Embryonic facial prominence (tissue), 1 donor: ENCODE data around the gene SF3B1.
"Not testable (repeated sequence)": the region's sequence is repeated elsewhere in the genome, so short reads cannot be mapped to it uniquely, and the experiment has no call there.

Source experiments
- DNase-seq: peaks from one replicate; pipeline ENCODE4 v3.0.0-alpha.2; 2016; ENCODE audit errors: extremely low spot score

SF3B1 gene

GRCh38 chr2:197434541-197435513 lies at the start of gene SF3B1:
TSS of gene SF3B1 (minus strand) at chr2:197435028. CDS start at chr2:197434999, 29 bp downstream.
- peak; percentile 91 for DNase-seq

GRCh38 chr2:197484248-197484647 lies 49.4 kb upstream of the SF3B1 start:
- DNase-seq: not testable (repeated sequence)

DNA sequence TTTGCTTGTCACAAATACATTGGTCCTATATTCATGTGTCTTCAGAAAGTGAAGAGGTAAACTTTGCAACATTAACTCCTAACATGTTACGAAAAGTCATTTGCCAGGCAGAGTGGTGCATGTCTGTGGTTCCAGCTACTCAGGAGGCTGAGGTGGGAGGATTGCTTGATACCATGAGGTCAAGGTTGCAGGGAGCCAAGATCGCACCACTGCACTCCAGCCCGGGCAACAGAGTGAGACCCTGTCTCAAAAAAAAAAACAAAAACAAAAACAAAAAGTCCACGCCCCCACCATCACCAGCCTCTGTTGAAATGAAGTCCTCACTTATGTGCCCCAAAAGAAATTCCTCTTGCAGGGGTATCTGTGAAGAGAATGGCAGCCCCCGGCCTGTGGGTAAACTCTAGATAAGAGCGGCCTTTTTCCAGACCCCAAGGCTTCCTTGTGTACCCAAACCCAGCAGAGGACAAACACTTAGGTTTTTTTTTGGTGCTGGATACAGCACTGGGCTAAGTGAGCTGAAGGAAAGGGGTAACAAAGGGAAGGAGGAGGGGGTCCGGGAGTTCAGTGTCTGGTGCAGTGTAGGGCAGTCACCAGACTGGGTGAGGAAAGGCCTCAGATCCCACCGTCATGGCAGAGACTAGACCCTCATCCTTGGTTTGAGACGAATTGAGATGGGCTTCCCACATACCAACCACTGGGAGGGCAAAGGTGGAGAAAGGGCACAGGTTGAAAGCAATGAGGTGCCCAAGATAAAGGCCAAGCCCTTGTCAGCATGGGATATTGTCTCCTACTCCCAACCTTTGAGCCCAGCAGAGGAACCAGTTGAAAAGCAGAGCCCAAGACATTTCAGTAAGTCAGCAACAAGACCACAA lies 45.6 kb upstream of the SF3B1 start:
- no peak for DNase-seq

DNA sequence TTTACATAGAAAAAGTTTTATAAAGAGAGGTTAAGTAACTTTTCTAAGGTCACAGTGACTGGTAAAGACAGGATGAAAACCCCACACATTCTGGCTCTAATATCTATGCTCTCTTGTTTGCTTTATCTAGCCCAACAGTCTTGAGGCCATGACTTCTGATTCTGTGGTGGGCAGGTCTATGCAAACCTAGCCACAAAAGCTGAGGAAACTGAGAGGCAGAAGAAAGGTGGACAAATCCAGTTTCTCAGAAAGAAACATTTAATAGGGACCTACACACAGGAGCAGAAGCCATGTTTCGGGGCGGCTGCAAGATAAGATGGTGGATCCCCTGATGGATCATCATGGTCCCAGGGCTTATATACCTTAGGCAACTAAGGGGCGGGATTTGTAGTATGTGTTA lies 43.0 kb upstream of the SF3B1 start:
- DNase-seq: no peak

DNA sequence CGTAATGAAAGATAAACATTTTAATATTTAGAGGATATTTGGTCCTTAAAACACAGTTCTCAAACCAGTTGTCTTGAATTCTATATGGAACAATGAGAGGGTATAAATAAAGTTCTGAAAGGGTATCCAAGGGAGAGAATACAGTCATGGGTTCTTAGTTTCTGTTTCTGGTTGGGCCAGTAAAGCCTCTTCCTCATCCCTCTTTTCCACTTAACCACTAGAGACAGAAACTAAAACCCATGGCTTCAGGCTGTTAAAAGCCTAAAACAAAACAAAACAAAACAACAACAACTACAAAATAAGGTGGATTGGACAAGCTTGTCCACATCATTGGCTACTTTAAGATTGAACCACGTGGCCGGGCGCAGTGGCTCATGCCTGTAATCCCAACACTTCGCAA lies 37.3 kb upstream of the SF3B1 start:
- no peak for DNase-seq

DNA sequence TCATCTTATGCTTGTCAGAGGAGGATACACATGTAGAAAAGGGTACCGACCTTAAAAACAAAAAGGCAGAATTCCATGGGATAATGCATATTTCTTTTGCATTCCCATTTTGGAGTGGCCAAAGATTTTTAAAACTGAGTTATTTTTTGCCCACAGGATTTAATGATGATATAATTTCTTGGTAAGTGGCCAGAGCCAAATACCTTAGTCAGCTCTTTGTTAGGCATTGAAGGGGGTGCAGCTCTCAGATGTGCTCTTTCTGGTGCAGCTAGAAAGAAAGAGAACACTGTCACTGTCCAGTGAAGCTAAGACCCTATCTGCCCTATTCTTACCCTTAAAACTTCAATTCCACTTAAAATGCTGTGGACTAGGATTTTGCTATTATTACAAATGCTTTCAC lies 29.3 kb upstream of the SF3B1 start:
- DNase-seq: no peak

GRCh38 chr2:197461057-197461456 lies 26.2 kb upstream of the SF3B1 start:
- no peak for DNase-seq

GRCh38 chr2:197460649-197461048 lies 25.8 kb upstream of the SF3B1 start:
- DNase-seq: no peak

DNA sequence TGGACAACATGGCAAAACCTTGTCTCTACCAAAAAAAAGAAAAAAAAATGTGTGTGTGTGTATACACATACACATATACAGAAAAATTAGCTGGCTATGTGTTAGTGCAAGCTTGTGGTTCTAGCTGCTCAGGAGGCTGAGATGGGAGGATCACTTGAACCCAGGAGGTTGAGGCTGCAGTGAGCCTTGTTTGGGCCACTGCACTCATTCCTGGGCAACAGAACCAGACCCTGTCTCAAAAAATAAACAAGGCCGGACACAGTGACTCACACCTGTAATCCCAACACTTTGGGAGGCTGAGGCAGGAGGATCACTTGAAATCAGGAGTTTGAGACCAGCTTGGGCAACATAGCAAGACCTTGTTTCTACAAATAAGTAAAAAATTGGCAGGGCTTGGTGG lies 20.6 kb upstream of the SF3B1 start:
- DNase-seq: no peak

DNA sequence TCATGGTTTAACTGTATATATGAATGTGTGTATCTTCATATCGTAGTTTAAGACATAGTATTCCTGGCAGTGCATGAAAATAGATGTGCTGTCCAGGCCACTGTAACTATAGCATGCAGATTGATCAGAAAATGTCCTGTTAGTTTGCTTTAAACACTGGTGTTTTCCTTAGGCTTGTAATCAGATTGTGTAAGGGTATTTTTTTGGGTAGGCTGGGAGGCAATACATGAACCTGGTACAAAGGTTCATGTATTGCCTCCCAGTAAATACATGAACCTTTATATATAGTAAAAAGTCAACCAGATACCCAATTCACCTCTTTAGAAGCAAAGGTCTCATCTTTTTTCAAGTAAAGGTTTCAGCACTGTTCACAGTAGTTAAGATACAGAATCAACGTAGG lies 20.1 kb upstream of the SF3B1 start:
- no peak for DNase-seq

- no peak for DNase-seq
Observed at GRCh38 chr2:197453914-197454398, 19.1 kb upstream of the SF3B1 start.

DNA sequence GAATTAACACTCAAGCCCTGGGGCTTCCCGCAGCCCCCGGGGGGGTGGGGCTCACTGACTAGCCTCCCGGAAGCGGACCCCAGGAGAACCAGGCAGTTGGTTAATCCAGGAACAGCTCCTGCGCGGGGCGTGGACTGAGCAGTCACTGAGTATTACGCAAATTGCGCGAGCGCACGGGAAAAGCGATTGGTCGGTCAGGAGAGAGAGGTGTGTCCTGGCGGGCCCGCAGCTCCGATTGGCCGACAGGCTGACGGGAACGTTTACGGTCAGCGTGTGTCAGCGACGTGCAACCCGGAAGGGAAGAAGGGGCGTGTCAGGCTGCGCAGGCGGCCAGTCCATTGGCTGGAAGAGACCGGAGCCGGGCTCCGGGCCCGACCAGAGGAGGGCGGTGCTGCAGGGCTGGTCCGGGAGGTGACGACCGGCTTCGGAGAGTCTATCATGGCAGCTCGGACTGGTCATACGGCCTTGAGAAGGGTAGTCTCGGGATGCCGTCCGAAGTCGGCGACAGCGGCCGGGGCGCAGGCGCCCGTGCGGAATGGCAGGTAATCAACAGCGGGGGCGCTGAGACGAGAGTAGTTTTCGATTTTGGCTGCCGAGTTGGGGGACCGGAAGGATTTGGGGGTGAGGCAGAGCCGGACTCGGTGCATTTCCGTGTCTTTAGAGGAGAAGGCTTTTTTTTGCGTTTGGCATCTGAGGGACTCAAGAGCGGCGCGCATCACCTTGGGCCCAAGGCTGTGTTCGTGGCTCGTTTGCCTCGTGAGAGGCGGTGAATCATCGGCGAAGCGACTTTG lies 18.5 kb upstream of the SF3B1 start, which contains the start of gene COQ10B:
TSS of gene COQ10B (plus strand) at position 430 of the 791 bp plus-strand sequence. CDS start at position 439, 9 bp downstream.
- peak; percentile 99 for DNase-seq

- DNase-seq: no peak
Observed at GRCh38 chr2:197452754-197453122, 17.9 kb upstream of the SF3B1 start.

DNA sequence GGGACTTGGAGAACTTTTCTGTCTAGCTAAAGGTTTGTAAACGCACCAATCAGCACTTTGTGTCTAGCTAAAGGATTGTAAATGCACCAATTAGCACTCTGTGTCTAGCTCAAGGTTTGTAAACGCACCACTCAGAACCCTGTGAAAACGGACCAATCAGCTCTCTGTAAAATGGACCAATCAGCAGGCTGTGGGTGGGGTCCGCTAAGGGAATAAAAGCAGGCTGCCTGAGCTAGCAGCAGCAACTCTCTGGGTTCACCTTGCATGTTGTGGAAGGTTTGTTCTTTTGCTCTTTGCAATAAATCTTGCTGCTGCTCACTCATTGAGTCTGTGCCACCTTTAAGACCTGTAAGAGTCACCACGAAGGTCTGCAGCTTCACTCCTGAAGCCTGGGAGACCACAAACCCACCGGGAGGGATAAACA lies 16.1 kb upstream of the SF3B1 start:
- DNase-seq: not testable (repeated sequence)

- no peak for DNase-seq
Observed at GRCh38 chr2:197450465-197450864, 15.6 kb upstream of the SF3B1 start.

DNA sequence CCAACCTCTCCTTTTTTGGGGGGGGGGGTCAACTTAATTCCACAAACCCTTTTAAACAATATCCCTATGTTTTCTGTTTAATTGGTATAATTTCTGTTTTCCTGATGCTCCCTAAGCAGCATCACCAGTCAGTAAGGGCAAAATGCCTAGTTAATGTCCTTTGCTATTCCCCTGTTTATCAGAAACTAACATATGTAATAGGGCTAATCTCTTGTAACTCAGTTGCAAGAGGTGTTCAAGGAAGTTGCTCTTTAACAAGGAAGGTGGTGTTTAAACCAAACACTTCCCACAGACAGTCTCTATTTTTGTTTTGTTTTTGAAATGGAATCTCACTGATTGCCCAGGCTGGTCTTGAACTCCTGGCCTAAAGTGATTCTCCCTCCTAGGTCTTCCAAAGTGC lies 12.0 kb upstream of the SF3B1 start:
- DNase-seq: no peak

- DNase-seq: no peak
Observed at GRCh38 chr2:197445746-197446145, 10.9 kb upstream of the SF3B1 start.

DNA sequence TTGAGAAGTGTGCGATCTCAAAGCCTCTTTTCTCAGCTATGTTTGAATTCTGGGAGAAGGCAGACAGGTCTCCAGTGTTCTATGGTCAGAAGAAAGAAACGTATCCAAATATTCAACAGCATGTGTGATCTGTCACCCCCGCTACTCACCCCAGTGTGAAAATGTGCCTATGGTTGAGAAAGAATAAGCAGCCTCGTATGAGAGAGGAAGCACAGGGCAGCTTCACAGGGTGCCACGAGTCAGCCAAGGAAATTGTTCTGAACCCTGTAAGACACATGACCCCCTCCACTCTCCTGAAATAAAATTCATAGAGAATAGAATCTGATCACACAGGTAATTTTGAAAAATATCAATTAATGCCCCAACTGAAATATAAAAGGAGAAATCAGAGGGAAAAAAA lies 8.0 kb upstream of the SF3B1 start:
- DNase-seq: no peak

- no peak for DNase-seq
Observed at GRCh38 chr2:197437380-197437779, 2.6 kb upstream of the SF3B1 start.

DNA sequence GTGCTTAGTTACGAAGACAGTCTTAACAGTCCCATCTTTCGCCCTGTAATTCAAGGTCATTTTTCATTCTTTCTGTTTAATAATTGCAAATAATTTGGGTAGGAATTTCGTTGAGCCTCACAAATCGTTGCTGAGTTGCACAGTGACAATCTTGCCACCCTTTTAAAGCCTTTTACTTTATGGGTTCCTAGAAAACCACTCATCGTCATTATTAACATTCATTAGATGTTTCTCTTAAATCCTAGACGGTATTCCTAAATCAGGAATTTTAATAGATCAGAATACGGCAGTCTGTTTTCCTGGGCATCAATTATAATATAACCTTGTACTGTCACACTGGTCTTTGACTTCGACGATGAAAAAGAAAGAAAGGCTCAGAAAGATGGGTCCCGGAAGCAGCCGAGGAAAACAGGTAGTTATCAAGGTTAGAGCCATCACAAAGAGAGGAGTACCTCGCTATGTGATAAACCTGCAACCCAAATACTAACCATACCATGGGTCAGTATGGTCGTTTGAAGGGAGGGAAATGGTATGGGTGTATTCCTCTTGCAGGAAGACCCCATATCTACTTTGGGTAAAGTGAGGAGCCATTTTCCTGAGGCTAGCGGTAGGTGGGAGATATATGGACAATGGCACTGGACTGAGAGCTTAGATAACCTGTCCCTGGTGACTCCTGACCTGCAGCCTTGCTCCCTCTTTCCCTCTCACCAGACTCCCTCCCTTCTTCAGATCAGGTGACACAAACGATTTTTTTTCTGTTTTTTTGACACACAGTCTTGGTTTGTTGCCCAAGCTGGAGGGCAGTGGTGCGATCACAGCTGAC lies 981 bp upstream of the SF3B1 start:
- DNase-seq: no peak
